LNCAP (cell line): ENCODE data around the gene COL5A1.

Experiments used
- TF ChIP-seq, protein P1 (sequence below): fragments of 450-650 bp; IDR thresholded peaks from 2 replicates; pipeline ENCODE4 v1.5.1; 2017; ENCODE audit warnings: mild to moderate bottlenecking

The COL5A1 gene

DNA sequence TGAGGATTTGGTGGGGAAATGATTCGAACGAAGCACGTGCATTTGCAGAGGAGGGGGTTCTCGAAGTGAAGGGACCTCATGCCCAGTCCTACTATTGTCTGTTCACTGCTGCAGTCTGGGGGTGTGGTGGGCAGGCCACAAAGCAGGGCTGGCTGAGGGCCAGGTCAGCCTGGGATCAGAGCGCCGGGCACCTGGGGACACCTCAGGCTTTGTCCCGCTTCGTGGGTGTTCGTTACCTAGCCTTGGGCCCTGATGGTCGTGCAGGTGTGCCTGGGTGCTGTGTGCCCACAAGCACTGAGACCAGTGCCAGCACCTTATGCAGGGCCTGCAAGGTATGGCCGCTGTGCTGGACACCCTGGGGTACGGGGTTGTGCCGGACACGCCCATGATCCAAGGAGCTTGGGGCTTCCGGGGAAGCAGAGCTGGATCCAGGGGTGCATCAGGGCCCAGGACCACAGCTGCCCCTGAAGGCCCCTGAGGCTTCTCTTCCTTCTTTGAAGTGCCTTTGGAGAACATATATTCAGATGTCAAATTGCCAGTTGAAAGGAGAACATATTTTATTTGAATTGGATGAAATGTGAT is 80.6 kb downstream of the COL5A1 start:
- TF ChIP-seq, protein P1, sequence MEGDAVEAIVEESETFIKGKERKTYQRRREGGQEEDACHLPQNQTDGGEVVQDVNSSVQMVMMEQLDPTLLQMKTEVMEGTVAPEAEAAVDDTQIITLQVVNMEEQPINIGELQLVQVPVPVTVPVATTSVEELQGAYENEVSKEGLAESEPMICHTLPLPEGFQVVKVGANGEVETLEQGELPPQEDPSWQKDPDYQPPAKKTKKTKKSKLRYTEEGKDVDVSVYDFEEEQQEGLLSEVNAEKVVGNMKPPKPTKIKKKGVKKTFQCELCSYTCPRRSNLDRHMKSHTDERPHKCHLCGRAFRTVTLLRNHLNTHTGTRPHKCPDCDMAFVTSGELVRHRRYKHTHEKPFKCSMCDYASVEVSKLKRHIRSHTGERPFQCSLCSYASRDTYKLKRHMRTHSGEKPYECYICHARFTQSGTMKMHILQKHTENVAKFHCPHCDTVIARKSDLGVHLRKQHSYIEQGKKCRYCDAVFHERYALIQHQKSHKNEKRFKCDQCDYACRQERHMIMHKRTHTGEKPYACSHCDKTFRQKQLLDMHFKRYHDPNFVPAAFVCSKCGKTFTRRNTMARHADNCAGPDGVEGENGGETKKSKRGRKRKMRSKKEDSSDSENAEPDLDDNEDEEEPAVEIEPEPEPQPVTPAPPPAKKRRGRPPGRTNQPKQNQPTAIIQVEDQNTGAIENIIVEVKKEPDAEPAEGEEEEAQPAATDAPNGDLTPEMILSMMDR = no peak

DNA sequence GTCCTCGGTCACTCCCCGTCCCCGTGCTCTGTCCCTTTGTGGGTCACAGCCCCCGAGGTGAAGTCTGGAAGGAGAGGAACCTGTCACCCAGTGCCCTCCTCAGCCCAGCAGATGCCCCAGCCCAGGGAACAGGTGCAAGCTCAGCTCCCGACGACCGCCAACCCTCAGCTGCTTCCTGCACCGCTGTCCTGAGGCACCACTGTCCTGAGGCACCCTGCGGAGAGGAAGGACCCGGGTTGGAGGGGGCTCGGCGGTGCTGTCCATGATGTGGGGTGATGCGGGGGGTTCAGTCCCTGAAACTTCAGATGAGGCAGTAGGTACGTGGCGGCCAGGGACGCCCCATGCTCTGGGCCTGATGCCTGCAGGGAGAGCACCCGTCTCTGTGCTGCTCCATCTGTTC is 81.4 kb downstream of the COL5A1 start:
- TF ChIP-seq, protein P1 = no peak

DNA sequence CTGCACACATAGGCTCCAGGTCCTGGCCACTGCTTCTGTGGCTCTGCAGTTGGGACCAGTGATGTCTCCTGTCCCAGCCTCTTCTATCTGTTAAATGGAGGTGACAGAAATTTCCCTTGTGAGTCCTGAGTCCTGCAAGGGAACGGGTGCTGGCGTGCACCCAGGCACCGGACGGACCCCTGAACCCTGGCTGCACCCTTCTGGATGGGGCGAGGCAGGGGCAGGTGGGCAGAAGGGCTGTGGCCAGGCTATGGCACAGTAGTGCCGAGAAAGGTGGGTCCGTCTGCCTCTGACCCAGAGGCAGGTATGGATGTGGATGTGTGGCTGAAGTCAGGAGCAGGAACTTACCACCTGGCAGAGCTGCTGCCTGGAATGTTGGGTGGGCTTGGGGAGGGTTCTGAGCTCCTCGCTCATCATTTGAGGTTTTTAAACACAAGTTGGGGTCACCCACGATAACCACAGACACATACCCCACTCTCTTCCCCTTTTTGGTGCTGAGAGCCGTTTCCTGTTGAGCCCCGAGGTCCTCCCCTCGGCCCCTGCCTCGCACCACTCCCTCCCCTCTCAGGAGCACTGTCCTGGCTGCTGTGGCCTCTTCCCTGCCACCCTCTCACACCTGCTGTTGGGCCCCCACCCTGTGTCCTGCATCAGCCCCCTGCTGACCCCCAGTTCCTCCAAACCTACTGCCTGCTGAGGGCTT is 82.0 kb downstream of the COL5A1 start:
- TF ChIP-seq, protein P1 = no peak

DNA sequence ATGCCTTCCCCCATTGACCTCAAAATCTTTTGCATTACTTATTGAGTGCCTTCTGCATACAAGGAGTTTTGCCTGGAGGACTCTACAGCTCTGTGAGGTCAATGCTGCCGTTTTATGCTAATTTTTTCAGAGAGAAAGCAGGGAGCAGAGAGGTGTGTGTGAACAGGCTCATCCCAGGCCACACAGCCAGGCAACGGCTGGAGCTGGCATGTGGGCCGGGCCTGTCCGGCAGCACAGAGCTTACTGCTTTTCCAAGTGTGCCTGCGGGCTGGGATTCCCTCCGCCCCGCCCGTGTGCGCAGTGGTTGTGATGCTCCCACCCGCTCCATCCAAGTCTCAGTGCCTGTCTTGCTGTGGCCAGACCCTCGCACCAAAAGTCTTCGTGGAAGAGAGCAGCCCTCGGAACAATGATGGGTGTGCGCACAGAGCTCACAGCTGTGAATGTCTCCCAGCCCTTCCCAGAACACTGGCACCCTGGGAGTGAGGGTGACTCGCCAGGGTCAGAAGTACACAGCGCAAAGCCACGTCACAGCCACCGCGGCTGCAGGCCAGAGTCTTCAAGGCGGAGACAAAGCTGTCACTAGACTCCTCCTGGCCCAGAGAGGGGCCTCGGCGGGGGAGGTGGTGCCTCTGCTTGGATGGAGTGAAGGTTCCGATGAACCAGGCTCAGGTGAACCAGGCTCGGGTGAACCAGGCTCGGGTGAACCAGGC is 82.8 kb downstream of the COL5A1 start:
- TF ChIP-seq, protein P1 = no peak

DNA sequence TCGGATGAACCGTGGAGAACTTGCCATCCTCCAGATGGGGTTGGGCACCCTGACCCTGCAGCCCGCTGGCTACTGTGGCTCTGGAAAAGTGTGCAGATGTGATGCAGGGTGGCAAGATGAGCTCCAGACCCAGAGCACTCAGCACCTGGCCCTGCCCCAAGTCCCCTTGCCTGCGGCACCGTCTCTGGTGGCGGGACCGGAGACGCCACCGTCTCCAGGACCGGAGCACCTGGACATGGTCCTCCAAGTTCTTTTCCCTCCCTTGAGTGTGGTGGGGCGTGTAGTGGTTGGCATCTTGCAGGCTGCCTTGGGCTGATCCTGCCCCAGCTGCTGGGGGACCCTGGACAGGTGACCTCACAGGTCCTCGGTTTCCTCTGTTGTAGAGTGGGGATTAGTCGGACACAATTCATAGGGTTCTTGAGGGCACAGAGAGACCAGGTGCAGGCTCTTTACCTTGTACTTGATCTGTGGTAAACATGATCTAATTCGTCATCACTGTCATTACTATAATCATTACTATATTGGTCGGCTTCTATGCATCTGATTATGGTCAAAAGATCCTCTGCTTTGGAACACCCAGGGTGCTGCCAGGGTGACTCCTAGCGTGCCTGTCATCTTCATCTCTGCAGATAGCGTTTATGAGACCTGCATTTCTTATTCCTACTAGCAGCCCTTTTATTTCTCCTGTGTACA is 83.5 kb downstream of the COL5A1 start:
- TF ChIP-seq, protein P1 = no peak

DNA sequence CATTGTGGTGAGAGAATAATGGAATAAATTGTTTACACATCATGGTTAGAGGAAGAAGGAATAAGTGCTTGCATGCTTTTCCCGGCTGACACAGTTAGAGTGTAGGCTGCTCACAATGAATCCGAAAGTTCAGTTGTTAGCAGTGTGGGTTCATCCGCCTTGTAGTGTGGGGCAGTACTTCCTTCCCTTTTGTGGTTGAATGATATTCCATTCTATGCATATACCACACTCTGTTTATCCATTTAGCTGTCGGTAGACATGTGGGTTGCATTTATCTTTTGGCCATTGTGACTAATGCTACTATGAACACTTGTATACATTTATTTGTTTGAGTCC is 84.0 kb downstream of the COL5A1 start:
- TF ChIP-seq, protein P1 = no peak

DNA sequence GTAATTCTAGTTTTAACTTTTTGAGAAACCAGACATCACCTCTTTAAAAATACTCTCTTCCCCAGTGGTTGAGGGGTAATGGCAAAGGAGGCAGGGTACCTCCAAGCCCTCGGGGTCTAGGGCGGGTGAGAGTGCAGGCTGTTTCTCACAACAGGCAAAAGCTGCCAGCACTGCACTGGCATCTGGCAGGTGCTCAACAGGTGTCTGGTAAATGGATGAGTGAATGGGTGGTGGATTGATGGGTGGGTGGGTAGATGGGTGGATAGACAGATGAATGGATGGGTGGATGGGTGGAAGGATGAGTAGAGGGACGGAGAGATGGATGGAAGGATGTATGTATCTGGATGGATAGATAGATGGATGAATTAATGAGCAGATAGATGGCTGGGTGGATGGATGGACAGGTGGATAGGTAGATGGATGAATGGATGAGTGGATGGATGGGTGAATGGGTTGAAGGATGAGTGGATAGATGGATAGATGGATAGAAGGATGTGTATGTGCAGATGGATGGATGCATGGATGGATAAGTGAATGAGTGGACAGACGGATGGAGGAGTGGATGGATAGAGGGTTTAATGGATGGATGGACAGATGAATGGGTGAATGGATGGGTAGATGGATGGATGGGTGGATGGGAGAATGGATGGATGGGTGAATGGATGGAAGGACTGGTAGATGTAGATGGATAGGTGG is 84.6 kb downstream of the COL5A1 start:
- TF ChIP-seq, protein P1 = no peak
